NCI-H1694 treated with DMSO at 0.1 percent for 48 hours (cell line): ENCODE data around the gene FEV.
A peak's percentile ranks its signal among the peaks of the same experiment; 100 is the strongest.

Experiments used
- DNase-seq: peaks from one replicate; lab custom pipeline; 2025; lab: John Stamatoyannopoulos, UW

Gene FEV

GRCh38 chr2:218979846-218980734, 4.9 kb downstream of the FEV start:
- DNase-seq: peak; percentile 92

- DNase-seq: no peak
These were observed 9.8 kb downstream of the FEV start for GRCh38 chr2:218975060-218975777.

- DNase-seq: no peak
These were observed 14.1 kb downstream of the FEV start for GRCh38 chr2:218970894-218971293.

- no peak for DNase-seq
These were observed 20.8 kb downstream of the FEV start for GRCh38 chr2:218964041-218964771.

GRCh38 chr2:218963601-218964000, 21.4 kb downstream of the FEV start:
- no peak for DNase-seq

- DNase-seq: peak; percentile 88
These were observed 22.0 kb downstream of the FEV start for GRCh38 chr2:218962859-218963492.

- peak; percentile 52 for DNase-seq
These were observed 23.1 kb downstream of the FEV start for GRCh38 chr2:218961651-218962570.

- DNase-seq: no peak
These were observed 23.8 kb downstream of the FEV start for GRCh38 chr2:218961229-218961628.

GRCh38 chr2:218960309-218961165, 24.4 kb downstream of the FEV start:
- no peak for DNase-seq

GRCh38 chr2:218959761-218960308, 25.1 kb downstream of the FEV start:
- no peak for DNase-seq

GRCh38 chr2:218959141-218959731, 25.7 kb downstream of the FEV start, which contains the start of gene CDK5R2:
Gene CDK5R2, plus strand, starts transcription at chr2:218959666. Its CDS starts 155 bp downstream, at chr2:218959821.
- DNase-seq: peak; percentile 91

GRCh38 chr2:218958276-218958675, 26.7 kb downstream of the FEV start:
- no peak for DNase-seq

- DNase-seq: no peak
These were observed 27.3 kb downstream of the FEV start for GRCh38 chr2:218957671-218958070.

GRCh38 chr2:218956039-218956438, 28.9 kb downstream of the FEV start:
- no peak for DNase-seq

- DNase-seq: no peak
These were observed 30.3 kb downstream of the FEV start for GRCh38 chr2:218954541-218955300.

- DNase-seq: no peak
These were observed 31.5 kb downstream of the FEV start for GRCh38 chr2:218953366-218953954.

- no peak for DNase-seq
These were observed 32.8 kb downstream of the FEV start for GRCh38 chr2:218952160-218952559.

GRCh38 chr2:218946621-218947020, 38.4 kb downstream of the FEV start:
- no peak for DNase-seq
